Adrenal gland (tissue), 12 donors: Measurements from ENCODE around the gene LOXHD1. TPM values are rescaled to one million over a fixed set of nuclear protein-coding genes. Genes with fewer than 3 reads are reported as not detected.

Experiments used
- DNase-seq, 7 donors: peaks; one replicate each; pipeline ENCODE4 v3.0.0-alpha.2; 2019 to 2020
- H3K27ac ChIP-seq, 5 donors: fragments of 200-600 bp; sonication (generic) in 4 of 5; 1 replicate in 3 of 5; 2 replicates in 2 of 5; pipeline versions ENCODE4 v1.5.1 to v1.8.0; 2016 to 2020; ENCODE audit warnings: mild to moderate bottlenecking in 1 of 5
- H3K27me3 ChIP-seq: fragments of 200-600 bp; 2 replicates; pipeline ENCODE4 v1.8.0; 2021
- H3K36me3 ChIP-seq, 2 donors: fragments of 200-600 bp; replicated peaks in 1 of 2; 1 replicate in 1 of 2; 2 replicates in 1 of 2; pipeline versions ENCODE4 v1.5.1 to v1.8.0; 2018 to 2022
- H3K4me1 ChIP-seq, 2 donors: fragments of 200-600 bp; replicated peaks in 1 of 2; 1 replicate in 1 of 2; 2 replicates in 1 of 2; pipeline versions ENCODE4 v1.5.1 to v1.8.0; 2018 to 2021
- H3K4me3 ChIP-seq, 4 donors: fragments of 200-600 bp; sonication (generic) in 3 of 4; one replicate each; pipeline ENCODE4 v1.5.1; 2016 to 2018
- H3K9me3 ChIP-seq, 3 donors: fragments of 200-600 bp; sonication (generic) in 1 of 3; replicated peaks in 1 of 3; 1 replicate in 2 of 3; 2 replicates in 1 of 3; pipeline versions ENCODE4 v1.5.1 to v1.8.0; 2016 to 2021
- POLR2A ChIP-seq, 2 donors: fragments of 450-650 bp; IDR thresholded peaks; one replicate each; pipeline ENCODE4 v1.6.1; 2017; ENCODE audit warnings: antibody characterized with exemption in 2 of 2, mild to moderate bottlenecking in 2 of 2, moderate library complexity in 1 of 2
- WGBS, 4 donors: extraction: QIAGEN DNeasy Blood & Tissue Kit in 2 of 4; methylation state at CpG; one replicate each; pipeline versions ENCODE4 v1.1.5 to v1.1.7; 2013 to 2017; 5-methylcytosine and 5-hydroxymethylcytosine counted together
- intact Hi-C, 2 donors: fragments of 100-400 bp; cut with DNase I; formaldehyde crosslinking; loops; one replicate each; pipeline versions ENCODE4 v1.14.1 to v1.15.0; 2022 to 2023
- polyA plus RNA-seq, 3 donors: library from polyadenylated mRNA; stranded (reverse); fragments of 200-250 nt in 2 of 3; fragments of 350-450 nt in 1 of 3; fragmentation: Illumina TruSeq in 1 of 3; extraction: RNeasy Lipid Tissue Mini Kit (QIAGEN cat#74804) in 1 of 3; gene quantifications; one replicate each; pipeline ENCODE4 v1.2.3, GENCODE V29; 2013 to 2014
- total RNA-seq, 9 donors: library from RNA; depleted of rRNA in 4 of 9; stranded (reverse); fragments of >200 nt in 4 of 9; fragments of 120-200 nt in 1 of 9; fragmentation: NEBNext Ultra II Directional in 1 of 9; extraction: Animal tissue kit (Norgen Biotek cat#: 25700) in 1 of 9; gene quantifications; one replicate each; pipeline versions ENCODE4 v1.1.0 to v1.2.4, GENCODE V29; 2013 to 2023
- TF ChIP-seq, protein P1 (sequence below), 6 experiments: fragments of 450-650 bp in 4 of 6; fragments of 200-600 bp in 2 of 6; sonication (generic) in 1 of 6; IDR thresholded peaks; 1 replicate in 5 of 6; 2 replicates in 1 of 6; pipeline versions ENCODE4 v1.5.1 to v1.8.0; 2016 to 2021; ENCODE audit warnings: antibody characterized with exemption in 6 of 6, mild to moderate bottlenecking in 2 of 6, moderate library complexity in 1 of 6
- donor health status: healthy with polysubstance abuse.
- donor health status: Bipolar disorder and iron deficiency.
- donor health status: DM: yes; HTN: yes; CAD: no.
- donor health status: DM: no; HTN: no; CAD: no.
- donor health status: DM: no; HTN: no; CAD: no.
- donor health status: DM: yes; HTN: yes; CAD: no.

Gene LOXHD1
- total and polyA plus RNA-seq, 12 donors = 0.08 to 0.30 (median 0.16) TPM; not detected in 7

DNA sequence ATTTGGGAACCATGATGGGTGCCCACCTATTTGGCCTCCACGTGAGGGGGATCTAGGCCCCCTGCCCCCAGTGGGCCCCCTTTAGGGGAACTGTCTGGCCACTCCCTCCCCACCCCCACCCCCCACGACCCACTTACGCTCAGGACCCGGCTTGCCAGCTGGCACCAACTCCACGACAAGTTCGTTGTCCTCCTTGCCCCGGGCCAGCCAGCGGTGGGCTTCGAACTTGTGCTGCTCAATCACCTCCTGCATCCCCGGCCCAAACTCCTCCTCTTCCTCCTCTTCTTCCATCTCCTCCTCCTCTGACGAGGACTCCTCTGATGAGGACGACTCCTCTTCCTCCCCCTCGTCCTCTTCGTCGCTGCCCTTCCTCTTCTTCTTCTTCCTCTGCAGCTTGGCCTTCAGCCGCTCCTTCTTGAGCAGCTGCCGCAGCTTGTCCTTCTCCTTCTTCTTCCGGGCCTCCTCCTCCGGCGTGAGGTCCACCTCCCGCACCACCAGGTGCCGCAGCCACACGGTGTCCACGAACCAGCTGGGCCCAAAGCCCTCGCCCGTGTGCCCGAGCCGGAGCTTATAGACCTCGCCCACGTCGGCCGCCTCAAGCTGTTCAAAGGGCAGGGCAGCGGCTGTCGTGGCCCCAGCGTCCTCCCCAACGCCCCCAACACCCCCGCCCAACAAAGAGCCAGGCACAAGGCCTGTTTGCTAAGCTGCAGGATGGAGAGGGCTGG, 96.9 kb downstream of the LOXHD1 start:
- H3K36me3 ChIP-seq = no peaks in the 10 kb centered on the region
- no peak overlapping the region for H3K27ac ChIP-seq
- H3K4me1 ChIP-seq = no peaks in the 10 kb centered on the region
- no peak for TF ChIP-seq POLR2A (IDR thresholded peaks at IDR 0.05)
- TF ChIP-seq, protein P1, sequence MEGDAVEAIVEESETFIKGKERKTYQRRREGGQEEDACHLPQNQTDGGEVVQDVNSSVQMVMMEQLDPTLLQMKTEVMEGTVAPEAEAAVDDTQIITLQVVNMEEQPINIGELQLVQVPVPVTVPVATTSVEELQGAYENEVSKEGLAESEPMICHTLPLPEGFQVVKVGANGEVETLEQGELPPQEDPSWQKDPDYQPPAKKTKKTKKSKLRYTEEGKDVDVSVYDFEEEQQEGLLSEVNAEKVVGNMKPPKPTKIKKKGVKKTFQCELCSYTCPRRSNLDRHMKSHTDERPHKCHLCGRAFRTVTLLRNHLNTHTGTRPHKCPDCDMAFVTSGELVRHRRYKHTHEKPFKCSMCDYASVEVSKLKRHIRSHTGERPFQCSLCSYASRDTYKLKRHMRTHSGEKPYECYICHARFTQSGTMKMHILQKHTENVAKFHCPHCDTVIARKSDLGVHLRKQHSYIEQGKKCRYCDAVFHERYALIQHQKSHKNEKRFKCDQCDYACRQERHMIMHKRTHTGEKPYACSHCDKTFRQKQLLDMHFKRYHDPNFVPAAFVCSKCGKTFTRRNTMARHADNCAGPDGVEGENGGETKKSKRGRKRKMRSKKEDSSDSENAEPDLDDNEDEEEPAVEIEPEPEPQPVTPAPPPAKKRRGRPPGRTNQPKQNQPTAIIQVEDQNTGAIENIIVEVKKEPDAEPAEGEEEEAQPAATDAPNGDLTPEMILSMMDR (IDR thresholded peaks at IDR 0.05) = no peak
- intact Hi-C loops = no loop called here
- no peak for DNase-seq
- no peaks in the 10 kb centered on the region for H3K27me3 ChIP-seq
- 81 to 89% (median 87%) methylated on average over 31 to 37 of the region's 37 CpGs for WGBS, 4 donors
- no peak overlapping the region for H3K4me3 ChIP-seq
- no peaks in the 10 kb centered on the region for H3K9me3 ChIP-seq

DNA sequence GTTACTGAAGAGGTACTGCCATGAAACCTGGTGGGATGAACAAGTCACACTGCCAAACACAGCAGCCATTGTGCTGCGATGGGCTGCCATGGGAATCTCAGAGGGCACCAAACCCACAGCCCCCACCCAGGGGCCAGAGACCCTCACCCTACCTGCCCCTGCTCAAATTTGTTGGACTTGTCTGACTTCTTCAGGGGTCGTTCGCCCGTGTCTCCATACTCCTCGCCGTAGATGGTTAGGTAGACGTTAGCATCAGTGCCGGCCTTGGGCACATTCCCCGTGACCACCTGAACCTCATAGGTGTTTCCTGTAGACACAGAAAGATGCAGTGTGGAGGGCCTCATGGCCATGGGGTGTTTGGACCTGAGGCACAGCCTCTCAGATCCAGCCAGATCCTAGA, 97.7 kb downstream of the LOXHD1 start:
- DNase-seq = no peak
- intact Hi-C loops = no loop called here
- no peaks in the 10 kb centered on the region for H3K9me3 ChIP-seq
- 94 to 97% (median 95%) methylated on average over 6 to 9 of the region's 9 CpGs for WGBS, 4 donors
- no peaks in the 10 kb centered on the region for H3K4me1 ChIP-seq
- no peak overlapping the region for H3K4me3 ChIP-seq
- no peak overlapping the region for H3K27ac ChIP-seq
- H3K36me3 ChIP-seq = no peaks in the 10 kb centered on the region
- TF ChIP-seq POLR2A (IDR thresholded peaks at IDR 0.05) = no peak
- TF ChIP-seq, protein P1 (IDR thresholded peaks at IDR 0.05) = no peak
- no peaks in the 10 kb centered on the region for H3K27me3 ChIP-seq

- no peaks in the 10 kb centered on the region for H3K27me3 ChIP-seq
- H3K36me3 ChIP-seq = no peaks in the 10 kb centered on the region
- H3K4me1 ChIP-seq = no peaks in the 10 kb centered on the region
- intact Hi-C loops = no loop called here
- no peak for TF ChIP-seq POLR2A (IDR thresholded peaks at IDR 0.05)
- TF ChIP-seq, protein P1 (IDR thresholded peaks at IDR 0.05) = no peak
- H3K4me3 ChIP-seq = no peak overlapping the region
- H3K27ac ChIP-seq = no peak overlapping the region
- 84 to 88% (median 86%) methylated on average over 10 of the region's 10 CpGs for WGBS, 4 donors
- no peaks in the 10 kb centered on the region for H3K9me3 ChIP-seq
- DNase-seq = no peak
Measured at GRCh38 chr18:46556590-46557206, 100.3 kb downstream of the LOXHD1 start.

- Histone ChIP-seq H3K36me3 (no peaks in the 10 kb centered on the region), H3K27ac (no peak overlapping the region), H3K27me3 (no peaks in the 10 kb centered on the region), H3K4me3 (no peak overlapping the region), H3K9me3 (no peaks in the 10 kb centered on the region), H3K4me1 (no peaks in the 10 kb centered on the region)
- no peak for TF ChIP-seq POLR2A (IDR thresholded peaks at IDR 0.05)
- TF ChIP-seq, protein P1 (IDR thresholded peaks at IDR 0.05) = peak in 3 of 6 experiments; percentile 17 to 30 (median 23)
- intact Hi-C loops = no loop called here
- DNase-seq = peak in 1 of 7 donors; percentile 14
- WGBS, 4 donors = 65 to 75% (median 70%) methylated on average over 4 of the region's 4 CpGs
Measured at GRCh38 chr18:46555724-46556123, 101.3 kb downstream of the LOXHD1 start.
